OCI-LY1 (cell line): ENCODE results near the gene ZNF574.

Experiments
- EZH2 ChIP-seq: fragments of 200-600 bp; sonication (generic), shearing (Covaris generic); IDR thresholded peaks from 2 replicates; pipeline ENCODE4 v1.8.0; 2017; ENCODE audit warnings: borderline replicate concordance, mixed run types, mild to moderate bottlenecking, antibody characterized with exemption, low read length, moderate library complexity, mixed read lengths
- TF ChIP-seq, protein P1 (sequence below): fragments of 200-600 bp; sonication (generic), shearing (Covaris generic); IDR thresholded peaks from 2 replicates; pipeline ENCODE4 v1.5.1; 2017; ENCODE audit warnings: mild to moderate bottlenecking, antibody characterized with exemption, low read length, moderate library complexity, mixed read lengths

GRCh38 chr19:42078538-42079275 lies 2.7 kb downstream of the ZNF574 start:
- TF ChIP-seq, protein P1, sequence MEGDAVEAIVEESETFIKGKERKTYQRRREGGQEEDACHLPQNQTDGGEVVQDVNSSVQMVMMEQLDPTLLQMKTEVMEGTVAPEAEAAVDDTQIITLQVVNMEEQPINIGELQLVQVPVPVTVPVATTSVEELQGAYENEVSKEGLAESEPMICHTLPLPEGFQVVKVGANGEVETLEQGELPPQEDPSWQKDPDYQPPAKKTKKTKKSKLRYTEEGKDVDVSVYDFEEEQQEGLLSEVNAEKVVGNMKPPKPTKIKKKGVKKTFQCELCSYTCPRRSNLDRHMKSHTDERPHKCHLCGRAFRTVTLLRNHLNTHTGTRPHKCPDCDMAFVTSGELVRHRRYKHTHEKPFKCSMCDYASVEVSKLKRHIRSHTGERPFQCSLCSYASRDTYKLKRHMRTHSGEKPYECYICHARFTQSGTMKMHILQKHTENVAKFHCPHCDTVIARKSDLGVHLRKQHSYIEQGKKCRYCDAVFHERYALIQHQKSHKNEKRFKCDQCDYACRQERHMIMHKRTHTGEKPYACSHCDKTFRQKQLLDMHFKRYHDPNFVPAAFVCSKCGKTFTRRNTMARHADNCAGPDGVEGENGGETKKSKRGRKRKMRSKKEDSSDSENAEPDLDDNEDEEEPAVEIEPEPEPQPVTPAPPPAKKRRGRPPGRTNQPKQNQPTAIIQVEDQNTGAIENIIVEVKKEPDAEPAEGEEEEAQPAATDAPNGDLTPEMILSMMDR: no peak
- TF ChIP-seq EZH2: no peak
